ENCODE data around the gene CNGA3.

The CNGA3 gene

GRCh38 chr2:98376996-98377395 lies 30.7 kb downstream of the CNGA3 start:
- DNase-seq (ENCODE audit: low read depth in 3 of 3, low spot score in 1 of 3), result no peak

- no peak for DNase-seq (ENCODE audit: low read depth in 3 of 3, low spot score in 1 of 3)
These were observed 31.3 kb downstream of the CNGA3 start for GRCh38 chr2:98377544-98377943.

DNA sequence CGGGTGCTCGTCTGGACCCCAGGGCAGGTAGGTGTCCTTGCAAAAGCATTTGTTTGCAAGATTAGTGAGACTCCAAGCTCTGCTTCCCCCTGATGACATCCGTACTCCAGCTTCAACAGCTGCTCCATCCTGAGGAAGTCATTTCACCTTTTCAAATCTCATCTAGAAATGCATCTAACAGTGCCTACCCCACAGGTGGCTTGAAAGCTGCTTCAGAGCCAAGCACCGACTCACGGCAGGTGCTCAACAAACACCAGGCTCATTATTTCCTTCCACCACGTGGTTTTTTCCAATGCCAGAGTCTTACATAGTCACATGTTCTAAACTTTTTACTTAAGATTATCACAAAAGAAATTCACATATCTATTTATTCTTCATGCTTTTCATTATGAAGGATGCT lies 31.9 kb downstream of the CNGA3 start:
- DNase-seq (ENCODE audit: low read depth in 3 of 3, low spot score in 1 of 3), result no peak

DNA sequence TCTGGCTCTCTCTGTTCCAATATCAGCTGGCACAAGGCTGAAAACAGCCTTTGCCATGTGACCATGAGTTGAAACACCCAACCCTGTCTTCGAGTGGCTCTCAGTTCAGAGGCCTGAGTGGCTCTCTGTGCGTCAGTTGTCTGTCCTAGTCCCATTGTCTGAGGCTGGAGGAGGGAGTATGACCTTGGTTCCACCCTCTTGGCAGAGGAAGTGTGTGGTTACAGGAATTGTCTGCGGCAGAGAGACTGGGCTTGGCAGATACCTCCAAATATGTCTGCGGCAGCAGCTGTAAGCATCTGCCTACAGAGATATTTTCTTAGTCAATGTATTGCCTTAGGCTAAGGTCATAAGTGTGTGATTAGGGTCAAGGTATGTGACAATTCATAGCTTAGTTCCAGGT lies 32.6 kb downstream of the CNGA3 start:
- DNase-seq (ENCODE audit: low read depth in 3 of 3, low spot score in 1 of 3), result no peak

DNA sequence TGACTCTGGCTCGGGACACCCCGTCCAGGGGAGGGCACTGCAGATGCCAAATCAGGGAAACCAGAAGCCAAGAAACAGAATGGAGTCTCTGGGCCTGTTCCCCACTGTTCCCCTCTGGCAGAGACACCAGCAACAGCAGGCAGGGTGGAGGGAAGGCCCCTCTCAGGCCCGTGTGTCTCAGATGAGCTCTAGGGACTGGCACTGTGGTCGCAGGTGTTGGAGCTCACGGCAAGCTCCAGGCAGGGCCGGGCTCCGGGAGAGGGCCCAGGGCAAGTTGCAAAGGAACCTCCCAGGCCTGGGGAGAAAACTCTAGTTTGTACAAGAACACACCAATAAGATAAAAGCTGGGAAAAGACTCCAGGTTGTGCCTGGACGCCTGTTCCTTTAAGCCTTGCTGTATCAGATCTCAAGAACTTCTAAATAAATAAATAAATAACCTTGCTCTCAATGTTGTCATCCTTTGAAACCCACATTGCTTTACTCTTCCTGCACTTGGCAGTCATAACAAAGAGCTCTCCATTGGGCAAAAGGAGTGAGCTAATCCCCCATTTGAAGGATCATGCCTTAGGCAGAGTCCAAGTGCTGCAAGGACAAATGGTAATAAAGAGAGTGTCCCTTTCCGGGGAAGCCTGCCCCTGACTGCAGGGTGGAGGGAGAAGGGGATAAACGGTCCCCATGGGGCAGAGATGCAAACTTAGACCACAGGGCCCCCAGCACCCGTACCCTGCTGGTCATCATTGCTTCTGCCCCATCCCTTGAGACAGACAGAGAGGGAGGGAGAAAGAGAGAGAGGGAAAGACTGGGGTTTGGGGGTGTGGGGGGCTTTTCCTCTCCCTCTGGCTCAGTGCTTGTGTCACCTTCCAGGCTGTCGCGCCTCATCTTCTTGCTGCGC lies 33.3 kb downstream of the CNGA3 start:
- DNase-seq (ENCODE audit: low read depth in 3 of 3, low spot score in 1 of 3), result no peak

- DNase-seq (ENCODE audit: low read depth in 3 of 3, low spot score in 1 of 3), result no peak
These were observed 33.9 kb downstream of the CNGA3 start for GRCh38 chr2:98380203-98380535.

- no peak for DNase-seq (ENCODE audit: low read depth in 3 of 3, low spot score in 1 of 3)
These were observed 35.2 kb downstream of the CNGA3 start for GRCh38 chr2:98381494-98381893.

DNA sequence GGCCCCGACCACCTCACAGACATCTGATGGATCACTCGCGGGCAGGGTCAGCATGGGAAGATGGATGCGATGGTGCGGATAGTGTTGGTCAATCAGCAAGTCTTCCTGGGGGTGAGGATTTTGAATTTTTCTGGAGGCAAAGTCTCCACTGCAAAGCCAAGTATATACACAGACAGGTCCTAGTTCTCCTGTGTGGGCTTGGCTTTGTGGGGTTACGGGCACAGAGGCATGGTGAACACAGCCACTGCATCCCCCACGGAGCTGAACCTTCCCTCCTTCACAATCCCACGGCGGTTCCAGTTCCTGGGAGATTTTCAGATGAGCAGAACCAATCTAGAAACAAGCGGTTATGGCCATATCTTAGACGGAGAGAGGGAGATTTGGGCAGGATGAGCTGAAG lies 35.8 kb downstream of the CNGA3 start:
- no peak for DNase-seq (ENCODE audit: low read depth in 3 of 3, low spot score in 1 of 3)

- DNase-seq (ENCODE audit: low read depth in 3 of 3, low spot score in 1 of 3), result no peak
These were observed 36.5 kb downstream of the CNGA3 start for GRCh38 chr2:98382739-98383138.

DNA sequence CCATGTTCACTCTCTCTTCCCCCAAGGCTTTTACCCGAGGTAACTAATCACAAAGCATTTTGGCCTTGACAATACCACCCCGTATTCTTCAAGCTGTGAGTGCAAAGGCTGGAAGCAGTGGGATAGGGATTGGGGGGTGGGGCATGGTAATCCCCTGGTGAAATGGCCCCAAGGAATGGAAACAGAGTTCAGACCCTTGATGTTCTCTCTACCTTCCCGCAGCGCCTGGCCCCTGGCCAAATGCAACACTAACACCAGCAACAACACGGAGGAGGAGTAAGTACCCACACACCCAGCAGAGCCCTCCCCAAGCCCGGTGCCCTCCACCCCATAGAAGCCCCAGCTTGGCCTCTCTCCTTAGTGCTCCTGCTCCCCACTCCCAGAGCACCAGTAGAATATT lies 36.9 kb downstream of the CNGA3 start:
- DNase-seq (ENCODE audit: low read depth in 3 of 3, low spot score in 1 of 3), result no peak

DNA sequence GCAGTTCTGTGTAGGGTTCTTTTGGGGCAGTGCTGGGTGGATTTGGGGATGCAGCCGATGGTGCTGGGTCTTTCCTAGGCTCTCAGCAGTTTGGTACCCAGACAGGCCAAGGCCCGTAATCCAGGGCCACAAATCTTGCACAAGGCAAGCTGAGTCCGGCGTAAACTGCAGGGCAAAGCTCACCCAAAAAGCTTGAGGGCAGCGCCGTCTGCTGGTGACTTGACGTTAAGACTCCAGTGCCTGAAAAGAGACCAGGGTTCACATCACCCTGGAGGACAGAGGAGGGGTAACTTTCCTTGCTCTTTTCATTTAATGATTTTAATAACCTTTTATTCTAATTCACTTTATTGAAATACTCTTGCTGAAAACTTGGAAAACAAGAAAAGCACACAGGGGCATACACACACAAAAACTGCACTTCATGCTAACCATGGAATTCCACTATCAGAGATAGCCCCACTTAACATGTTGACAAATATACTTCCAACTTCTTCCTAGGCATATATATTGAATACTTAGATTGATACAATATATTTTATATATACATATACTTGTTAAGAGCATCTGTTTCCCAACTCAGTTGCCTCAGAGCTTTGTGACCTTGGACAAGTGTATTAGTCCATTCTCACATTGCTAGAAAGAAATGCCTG lies 38.9 kb downstream of the CNGA3 start:
- peak; percentile 12 to 56 (median 22) for DNase-seq (ENCODE audit: low read depth in 3 of 3, low spot score in 1 of 3)

DNA sequence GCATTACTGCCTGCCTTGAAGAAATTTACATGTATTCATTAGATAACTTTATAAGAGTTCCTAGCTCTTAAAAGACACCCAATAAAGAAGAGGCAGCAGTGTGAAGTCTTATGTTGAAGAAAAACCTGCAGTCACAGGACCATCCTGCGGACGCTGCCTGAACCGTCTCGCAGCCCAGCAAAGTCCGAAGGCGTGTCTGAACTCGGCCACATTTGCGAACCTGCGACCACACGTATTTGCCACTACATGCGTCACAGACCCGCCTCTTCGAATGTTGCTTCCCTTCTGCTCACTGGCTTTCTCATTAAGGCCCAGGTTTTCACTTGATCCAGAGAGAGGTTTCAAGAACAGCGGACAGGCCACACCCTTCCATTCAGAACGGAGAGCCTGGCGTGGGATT lies 41.2 kb downstream of the CNGA3 start:
- no peak for DNase-seq (ENCODE audit: low read depth in 3 of 3, low spot score in 1 of 3)

- no peak for DNase-seq (ENCODE audit: low read depth in 3 of 3, low spot score in 1 of 3)
These were observed 41.8 kb downstream of the CNGA3 start for GRCh38 chr2:98388081-98388480.

GRCh38 chr2:98388601-98389250 lies 42.5 kb downstream of the CNGA3 start:
- DNase-seq (ENCODE audit: low read depth in 3 of 3, low spot score in 1 of 3), result no peak

- no peak for DNase-seq (ENCODE audit: low read depth in 3 of 3, low spot score in 1 of 3)
These were observed 43.0 kb downstream of the CNGA3 start for GRCh38 chr2:98389251-98389605.

DNA sequence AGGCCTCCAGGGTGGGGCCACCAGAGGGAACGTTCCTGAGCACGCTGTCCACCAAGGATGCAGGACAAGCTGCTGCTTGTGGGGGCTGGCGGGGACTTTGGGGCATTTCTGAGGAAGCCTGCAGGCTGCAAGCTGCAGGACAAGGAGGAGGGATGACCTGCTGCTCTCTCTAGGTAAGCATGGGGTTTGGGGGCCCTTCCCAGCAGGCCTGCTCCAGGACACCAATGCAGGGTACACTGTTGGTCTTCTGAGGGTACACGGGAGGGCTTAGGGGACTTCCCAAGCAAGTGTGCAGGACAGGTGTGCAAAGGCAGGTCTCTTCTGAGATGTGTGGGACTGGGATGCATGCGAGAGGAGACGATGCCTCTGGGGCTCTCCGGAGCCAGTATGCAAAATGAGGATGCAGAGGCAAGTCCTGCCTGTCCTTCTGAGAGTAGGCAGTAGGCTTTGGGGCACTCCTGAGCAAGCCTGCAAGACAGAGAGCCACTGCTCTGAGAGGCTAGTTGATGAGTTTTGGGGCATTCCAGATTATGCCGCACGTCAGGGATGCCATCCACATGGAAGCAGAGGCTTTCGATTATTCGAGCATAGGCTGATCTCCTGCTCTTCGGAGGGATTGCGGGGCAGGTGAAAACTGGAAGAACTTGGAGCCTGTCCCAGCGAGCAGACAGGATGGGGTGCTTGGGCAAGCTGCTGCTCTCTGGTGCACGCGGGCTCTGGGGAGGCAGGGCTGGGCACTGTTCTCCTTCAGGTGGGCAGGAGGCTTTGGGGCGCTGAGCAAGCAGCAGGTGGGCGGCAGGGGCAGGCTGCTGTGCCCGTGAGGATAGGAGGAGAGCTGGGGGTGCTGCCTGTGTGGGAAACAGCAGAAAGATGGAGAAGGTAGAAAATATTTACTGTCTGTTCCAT lies 44.6 kb downstream of the CNGA3 start:
- DNase-seq (ENCODE audit: low read depth in 3 of 3, low spot score in 1 of 3), result no peak

DNA sequence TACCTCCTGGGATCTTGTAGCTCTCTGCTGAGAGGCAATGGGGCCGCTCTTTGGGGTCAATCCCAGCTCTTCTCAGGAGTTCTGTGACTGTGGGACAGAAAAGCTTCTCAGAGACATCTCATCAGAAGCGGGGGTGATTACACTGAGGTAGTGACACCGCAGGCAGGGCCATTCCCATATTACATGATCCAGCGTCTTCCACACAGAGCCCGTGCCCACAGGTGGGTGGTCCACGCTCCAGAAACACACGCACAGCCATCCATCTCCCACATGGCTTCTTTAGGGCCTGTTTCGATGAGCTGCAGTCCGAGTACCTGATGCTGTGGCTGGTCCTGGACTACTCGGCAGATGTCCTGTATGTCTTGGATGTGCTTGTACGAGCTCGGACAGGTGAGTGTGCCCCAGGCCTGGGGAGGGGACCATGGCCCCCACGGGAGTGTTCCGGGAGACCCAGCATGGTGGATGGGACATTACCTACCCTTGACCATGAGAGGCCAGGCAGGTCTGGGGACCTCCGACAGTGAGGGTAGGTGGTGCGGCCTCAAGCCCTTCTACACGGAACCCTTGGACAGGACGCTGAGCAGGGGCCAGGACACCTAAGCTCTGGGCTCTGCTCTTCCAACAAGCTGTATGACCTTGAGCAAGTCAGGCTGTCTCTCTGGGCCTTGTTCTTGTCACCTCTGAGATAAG lies 45.5 kb downstream of the CNGA3 start:
- DNase-seq (ENCODE audit: low read depth in 3 of 3, low spot score in 1 of 3), result no peak

- no peak for DNase-seq (ENCODE audit: low read depth in 3 of 3, low spot score in 1 of 3)
These were observed 47.1 kb downstream of the CNGA3 start for GRCh38 chr2:98393354-98393753.

DNA sequence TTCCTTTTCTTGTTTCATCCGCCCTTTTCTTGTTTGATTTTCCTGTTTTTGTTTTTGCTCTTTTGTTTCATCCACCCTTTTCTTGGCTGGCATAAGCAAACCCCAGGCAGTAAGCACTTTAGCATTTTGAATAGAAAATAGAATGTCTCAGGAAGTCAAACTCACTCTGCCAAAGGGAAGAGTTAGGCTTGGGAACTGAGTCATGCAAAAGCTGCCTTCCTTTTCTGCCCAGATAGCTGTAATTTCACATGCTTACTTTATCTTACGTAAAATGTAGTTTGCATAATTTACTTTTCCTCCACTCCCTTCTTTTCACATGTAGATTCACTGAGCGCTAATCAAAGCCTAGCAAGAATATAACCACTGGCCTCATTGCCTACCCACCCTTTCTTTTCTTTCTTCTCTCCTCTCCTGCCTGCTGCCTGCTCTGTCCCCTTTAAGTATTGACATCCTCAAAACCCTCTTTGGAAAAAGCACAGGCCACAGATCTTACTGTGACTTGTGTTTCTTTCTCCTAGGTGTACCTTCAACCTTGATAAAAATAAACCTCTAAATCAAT lies 48.4 kb downstream of the CNGA3 start:
- no peak for DNase-seq (ENCODE audit: low read depth in 3 of 3, low spot score in 1 of 3)

GRCh38 chr2:98395977-98396376 lies 49.7 kb downstream of the CNGA3 start:
- no peak for DNase-seq (ENCODE audit: low read depth in 3 of 3, low spot score in 1 of 3)
